ENCODE results near the gene ARHGAP9.

- TF ChIP-seq POLR2AphosphoS5 (IDR thresholded peaks at IDR 0.05; ENCODE audit: insufficient read depth in 1 of 2, low read depth in 1 of 2), result no peak
- no peak for TF ChIP-seq POLR2A (IDR thresholded peaks at IDR 0.05)
- no peak for TF ChIP-seq CTCF (IDR thresholded peaks at IDR 0.05)
Measured at GRCh38 chr12:57473886-57474285, 5.8 kb downstream of the ARHGAP9 start.

Data from vagina (tissue), 2 donors.